Islet of Langerhans (tissue), 1 donor: ENCODE results near the gene SRD5A1.

Experiments used
- FAIRE-seq: peaks from one replicate; lab custom pipeline; 2011; peaks lifted over from hg19 to GRCh38; lab: Jason Lieb, UNC

Gene SRD5A1, protein sequence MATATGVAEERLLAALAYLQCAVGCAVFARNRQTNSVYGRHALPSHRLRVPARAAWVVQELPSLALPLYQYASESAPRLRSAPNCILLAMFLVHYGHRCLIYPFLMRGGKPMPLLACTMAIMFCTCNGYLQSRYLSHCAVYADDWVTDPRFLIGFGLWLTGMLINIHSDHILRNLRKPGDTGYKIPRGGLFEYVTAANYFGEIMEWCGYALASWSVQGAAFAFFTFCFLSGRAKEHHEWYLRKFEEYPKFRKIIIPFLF

GRCh38 chr5:6632888-6633468 lies at the start of gene SRD5A1, which contains the start of gene NSUN2:
TSS of gene SRD5A1 (plus strand) at chr5:6633440. CDS start at chr5:6633577, 137 bp downstream.
TSS of gene NSUN2 (minus strand) at chr5:6633044. CDS start at chr5:6632979, 65 bp downstream.
- FAIRE-seq: peak; percentile 36

GRCh38 chr5:6584101-6584645 lies 49.1 kb upstream of the SRD5A1 start:
- FAIRE-seq: no peak

- FAIRE-seq: no peak
Measured at GRCh38 chr5:6584727-6585126, 48.5 kb upstream of the SRD5A1 start.

DNA sequence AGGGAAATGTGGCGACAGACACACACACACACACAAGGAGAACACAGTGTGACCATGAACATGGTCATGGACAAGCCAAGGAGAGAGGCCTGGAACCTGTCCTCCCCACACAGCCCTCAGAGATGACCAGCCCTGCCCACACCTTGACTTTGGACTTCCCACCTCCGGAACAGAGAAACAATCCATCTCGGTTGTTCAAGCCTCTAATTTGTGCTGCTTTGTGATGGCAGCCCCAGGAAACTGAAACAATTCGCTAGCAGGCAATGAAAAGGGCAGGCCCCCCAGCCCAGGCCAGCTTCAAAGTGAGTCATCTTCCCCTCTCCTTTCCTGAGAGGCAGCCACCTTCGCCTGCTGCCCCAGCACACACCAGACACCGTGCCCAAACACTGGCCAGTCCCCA lies 48.1 kb upstream of the SRD5A1 start:
- FAIRE-seq: no peak

GRCh38 chr5:6585939-6586646 lies 47.1 kb upstream of the SRD5A1 start:
- FAIRE-seq: no peak

GRCh38 chr5:6586647-6587042 lies 46.6 kb upstream of the SRD5A1 start:
- no peak for FAIRE-seq

DNA sequence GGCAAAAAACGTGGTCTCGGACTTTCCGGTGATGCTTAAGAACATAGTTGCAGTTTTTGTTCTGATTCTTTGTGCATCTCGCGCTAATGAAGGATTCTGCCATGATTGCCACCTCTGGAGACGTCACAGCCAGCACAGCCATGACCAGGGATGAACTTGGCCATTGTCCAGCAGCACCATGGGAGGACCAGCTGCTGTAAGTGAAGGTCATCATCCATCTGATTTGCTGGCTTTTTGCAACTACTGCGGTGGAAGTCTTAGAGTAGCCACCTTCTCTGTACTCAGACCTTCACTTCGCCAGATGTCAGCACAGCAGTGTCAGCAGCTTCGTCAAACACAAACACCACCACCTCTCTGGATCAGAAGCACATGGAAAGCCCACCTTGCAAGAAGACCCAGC lies 46.1 kb upstream of the SRD5A1 start:
- FAIRE-seq: no peak

DNA sequence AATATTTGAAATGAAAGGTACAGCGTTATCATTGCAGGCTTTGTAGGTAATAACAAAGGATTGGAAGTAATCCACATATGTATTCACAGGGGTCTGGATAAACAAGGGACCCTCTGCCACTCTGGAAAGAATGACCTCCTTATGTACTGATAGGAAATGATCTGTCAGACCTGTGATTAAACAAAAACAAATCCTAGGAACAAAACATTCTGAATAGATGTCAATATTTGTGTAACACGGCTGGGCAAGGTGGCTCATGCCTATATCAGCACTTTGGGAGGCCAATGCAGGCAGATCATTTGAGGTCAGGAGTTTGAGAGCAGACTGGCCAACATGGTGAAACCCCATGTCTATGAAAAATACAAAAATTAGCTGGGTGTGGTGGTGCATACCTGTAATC lies 42.7 kb upstream of the SRD5A1 start:
- no peak for FAIRE-seq

DNA sequence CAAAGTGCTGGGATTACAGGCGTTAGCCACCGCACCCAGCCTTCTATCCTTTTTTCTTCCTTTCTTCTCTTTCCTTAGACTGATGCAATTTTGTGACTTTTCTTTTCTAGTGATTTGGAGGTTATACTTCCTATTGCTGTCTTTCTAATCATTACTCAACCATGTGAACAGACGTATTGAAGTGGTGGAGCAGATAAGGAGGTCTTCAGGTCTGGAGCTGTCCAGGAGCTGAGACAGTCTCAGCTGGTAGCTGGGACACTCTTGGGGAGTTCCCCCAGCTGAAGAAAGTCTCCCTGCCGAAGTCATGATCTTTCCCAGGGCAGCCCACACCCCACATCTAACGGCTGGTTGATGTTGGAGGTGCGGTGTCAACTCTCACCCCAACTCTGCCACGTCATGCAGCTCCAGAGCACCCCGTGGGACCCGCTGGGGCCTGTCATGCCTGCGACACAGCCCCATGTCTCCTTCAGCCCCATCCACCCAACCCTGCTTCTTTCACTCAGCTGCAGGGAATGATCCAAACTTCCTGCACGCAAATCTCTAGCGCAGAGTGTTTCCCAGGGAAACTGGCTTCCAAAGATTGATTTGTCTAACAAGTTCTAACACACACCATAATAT lies 41.5 kb upstream of the SRD5A1 start:
- FAIRE-seq: no peak

DNA sequence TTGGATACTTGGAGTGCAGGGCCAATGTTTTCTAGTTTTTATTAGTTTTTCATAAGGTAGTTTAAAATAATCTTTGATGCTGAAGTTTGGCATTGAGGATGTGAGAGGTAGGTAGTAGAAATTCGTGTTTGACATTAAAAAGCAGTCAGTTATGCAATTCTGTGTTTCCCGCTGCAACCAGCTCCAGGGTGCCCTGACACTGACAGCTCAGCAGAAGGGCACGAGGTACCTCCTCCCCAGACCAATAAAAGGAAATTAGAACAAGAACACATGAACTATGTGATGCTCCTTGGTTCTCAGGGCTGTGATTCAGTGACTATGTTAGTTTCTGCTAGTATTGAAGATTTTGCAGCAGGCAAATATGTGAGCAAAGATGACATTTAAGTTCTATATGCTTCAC lies 40.6 kb upstream of the SRD5A1 start:
- no peak for FAIRE-seq

DNA sequence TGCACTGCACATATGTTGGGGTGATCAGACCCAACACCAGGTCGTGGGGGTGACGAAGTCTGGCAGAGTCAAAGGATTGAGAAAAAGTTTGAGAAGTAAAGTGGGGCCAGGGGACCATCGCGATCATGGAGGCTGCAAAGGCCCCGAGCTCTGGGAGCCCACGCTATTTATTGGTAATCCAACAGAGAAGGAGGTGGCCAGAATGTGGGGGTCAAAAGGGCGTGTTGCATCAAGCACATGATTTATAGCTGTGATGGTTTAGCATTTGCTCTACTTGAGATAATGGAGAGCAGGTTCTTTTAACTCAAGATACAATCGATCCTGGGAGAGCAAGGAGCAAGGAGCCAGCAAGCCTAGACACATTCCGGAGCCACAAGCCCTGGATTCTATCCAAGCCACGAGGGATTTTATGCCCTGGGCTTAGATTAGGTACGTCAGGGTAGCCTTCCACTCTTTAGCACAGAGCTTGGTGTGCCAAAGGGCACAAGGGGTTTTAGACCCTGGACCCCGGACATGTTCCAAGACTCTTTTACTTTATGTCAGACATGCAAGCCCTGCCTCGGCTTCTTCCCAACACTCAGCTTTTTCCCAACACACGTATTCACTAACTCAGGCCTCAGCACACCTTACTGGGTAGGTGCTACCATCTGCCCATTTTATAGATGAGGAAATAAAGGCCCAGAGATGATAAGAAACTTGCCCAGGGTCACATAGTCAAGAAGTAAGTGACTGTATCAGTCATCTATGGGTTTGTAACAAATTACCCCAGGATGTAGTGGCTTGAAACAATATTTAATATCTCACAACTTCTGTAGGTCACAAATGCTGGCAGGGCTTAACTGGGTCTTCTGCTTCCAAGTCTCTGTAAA lies 39.9 kb upstream of the SRD5A1 start:
- no peak for FAIRE-seq

DNA sequence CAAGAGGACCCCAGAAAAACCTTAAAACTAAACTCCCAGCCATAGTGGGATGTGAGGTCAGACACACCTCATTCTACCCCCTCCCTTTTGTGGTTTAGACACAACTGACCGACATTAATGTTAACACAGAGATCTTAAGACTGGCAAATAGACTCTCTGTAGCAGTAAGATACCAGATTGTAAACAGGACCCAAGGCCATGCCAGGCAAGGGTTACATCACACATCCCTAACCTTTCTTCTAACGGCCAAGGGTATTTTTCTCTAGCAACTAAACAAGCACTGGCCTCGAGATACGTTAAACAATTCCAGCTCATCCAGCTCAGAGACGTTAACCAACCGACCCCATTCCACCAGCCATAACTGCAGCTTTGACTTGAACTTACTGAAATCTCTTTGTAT lies 39.2 kb upstream of the SRD5A1 start:
- no peak for FAIRE-seq

DNA sequence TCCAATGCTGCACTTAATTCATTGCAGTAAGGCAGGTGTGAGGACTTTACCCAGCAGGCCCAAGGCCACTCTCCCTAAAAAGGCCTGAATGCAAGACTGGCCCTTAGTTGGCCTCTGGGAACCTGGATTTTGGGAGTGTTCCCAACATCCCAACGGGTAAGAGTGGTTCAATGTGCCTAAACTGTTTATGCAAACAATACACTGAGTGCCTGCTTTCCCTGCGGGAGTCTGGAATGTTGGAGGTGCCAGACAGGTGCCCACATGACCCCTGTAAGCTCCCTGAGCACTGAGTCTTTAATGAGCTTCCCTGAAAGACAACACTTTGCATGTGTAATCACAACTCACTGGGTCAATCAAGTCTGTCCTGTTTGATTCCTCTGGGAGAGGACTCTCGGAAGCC lies 37.8 kb upstream of the SRD5A1 start:
- FAIRE-seq: no peak

GRCh38 chr5:6596388-6596787 lies 36.9 kb upstream of the SRD5A1 start:
- FAIRE-seq: no peak

GRCh38 chr5:6597557-6597956 lies 35.7 kb upstream of the SRD5A1 start:
- FAIRE-seq: no peak

- no peak for FAIRE-seq
Measured at GRCh38 chr5:6598351-6598900, 34.8 kb upstream of the SRD5A1 start.

DNA sequence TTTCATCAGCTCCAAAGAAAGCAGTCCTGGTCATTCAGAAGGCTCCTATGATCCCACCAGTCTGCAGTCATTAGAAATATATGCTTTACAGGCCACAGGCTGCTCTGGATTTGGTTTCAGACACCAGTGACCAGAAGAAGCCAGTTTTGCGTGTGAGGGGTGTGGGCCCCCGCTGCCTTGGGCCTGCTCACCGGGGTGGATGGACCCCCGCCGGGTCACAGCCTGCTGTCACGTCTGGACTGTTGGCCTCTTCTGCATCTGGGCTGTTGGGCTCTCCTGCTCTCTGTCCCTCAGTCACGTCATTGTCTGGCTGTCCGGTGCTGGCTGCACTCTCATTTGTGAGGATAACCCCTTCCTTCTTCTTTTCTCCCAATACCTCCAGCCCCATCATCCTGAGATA lies 33.5 kb upstream of the SRD5A1 start:
- no peak for FAIRE-seq

DNA sequence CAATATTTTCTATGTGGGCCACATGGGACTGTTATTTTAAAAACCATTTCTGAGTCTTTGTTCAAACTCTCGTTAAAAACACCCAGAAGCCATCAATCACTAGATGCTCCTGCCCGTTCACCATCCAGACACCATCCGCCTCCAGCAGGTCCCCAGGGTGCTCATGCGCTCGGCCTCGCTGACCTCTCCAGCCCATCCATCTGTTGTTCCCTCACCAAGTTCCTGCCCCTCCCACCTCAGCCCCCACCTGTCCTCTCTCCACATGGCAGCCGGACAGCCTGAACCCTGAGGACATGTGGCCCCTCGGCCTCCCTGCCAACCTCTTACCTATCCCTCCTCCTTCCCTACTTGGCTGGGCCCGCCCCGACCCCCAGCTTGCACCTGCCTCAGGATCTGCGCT lies 32.0 kb upstream of the SRD5A1 start:
- no peak for FAIRE-seq

- no peak for FAIRE-seq
Measured at GRCh38 chr5:6601816-6602215, 31.4 kb upstream of the SRD5A1 start.

DNA sequence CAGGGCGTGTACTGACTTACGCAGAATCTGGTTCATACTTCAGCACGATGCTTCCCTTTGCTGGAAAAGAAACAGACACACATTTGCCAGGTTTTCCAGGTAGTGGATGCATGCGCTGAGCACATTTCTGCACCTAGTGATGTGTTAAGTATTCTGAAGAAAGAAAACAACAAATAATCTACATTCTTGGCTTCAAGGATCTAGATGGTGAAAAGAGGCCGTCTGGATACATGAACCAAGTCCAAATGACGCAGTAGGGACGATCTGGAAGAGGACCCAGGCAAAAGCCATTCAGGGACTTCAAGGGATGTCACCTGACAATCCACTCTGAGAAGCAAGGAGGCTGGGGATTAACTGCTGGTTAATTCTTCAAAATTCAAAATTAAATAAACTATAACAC lies 30.8 kb upstream of the SRD5A1 start:
- no peak for FAIRE-seq

GRCh38 chr5:6603643-6604042 lies 29.6 kb upstream of the SRD5A1 start:
- FAIRE-seq: no peak

- FAIRE-seq: no peak
Measured at GRCh38 chr5:6604341-6604740, 28.9 kb upstream of the SRD5A1 start.
